HG03060 (cell line): ENCODE measurements around the gene SHQ1.

Experiments used
- ATAC-seq: cut with Tn5 transposase; IDR thresholded peaks from one replicate; pipeline ENCODE4 v1.9.1; 2021; ENCODE audit warnings: low read depth, moderate number of reproducible peaks; ENCODE audit not compliant: unreplicated experiment

SHQ1 gene

DNA sequence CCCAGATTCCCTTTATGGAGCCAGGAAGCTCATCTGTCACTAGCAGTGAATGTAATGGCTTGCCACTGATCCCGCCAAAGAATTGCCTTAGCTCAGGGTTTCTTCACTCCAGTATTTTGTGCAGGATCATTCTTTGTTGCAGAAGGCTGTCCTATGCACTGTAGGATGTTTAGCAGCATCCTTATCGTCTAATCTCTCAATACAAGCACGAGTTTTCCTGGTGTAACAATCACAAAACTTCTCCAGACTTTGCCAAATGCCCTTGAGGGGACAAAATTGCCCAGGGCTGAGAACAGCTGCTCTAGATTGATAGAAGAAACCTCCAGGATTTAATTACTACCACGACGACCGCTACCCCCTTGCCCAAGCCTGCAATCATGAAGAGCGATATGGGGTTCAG is 6.8 kb upstream of the SHQ1 start:
- no peak for ATAC-seq

DNA sequence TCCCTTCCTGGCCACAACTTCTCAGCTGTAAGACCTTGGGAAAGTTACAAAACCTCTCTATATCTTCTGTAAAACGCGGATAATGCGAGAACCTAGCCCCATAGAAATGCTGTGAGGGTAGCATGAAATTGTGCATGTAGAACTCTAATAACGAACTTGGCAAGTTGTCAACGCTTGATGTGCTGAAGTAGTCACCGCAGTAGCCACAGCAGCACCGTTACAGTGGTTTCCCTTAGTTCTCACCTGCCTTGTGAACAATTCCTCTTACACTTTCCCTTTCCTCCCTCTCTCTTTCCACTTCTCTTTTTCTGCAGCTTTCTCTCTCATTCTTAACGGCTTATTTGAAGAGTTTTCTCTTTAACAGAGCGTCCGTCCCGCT is 447 bp upstream of the SHQ1 start:
- peak; percentile 30 for ATAC-seq

DNA sequence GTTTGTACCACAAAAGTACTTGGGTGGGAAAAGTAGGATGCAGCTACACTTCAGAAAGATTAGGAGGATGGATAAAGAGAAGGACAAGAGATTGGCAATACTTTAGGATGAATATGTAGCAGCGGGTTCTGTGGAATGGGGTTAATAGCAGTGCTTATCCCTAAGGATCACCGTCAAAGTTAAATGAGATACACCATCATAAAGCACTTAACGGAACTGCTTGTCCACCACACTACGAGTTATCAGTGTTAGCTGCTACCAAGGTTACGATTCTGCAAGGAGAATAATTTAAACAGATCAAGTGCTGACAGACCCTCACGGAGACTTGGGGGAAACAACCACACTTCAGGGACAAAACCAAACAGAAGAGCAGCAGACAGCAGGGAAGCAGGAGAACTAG is 963 bp downstream of the SHQ1 start:
- no peak for ATAC-seq

DNA sequence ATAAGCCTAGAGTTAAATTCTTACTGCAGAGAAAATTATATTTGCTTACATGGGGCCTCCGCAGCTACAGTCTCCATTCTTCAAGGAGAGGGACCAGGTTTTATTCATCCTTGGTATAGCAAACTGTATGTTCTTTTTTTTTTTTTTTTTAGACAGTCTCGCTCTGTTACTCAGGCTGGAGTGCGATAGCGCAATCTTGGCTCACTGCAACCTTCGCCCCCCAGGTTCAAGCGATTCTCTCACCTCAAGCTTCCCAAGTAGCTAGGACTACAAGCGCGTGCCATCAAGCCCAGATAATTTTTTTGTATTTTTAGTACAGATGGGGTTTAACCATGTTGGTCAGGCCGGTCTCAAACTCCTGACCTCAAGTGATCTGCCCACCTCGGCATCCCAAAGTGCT is 2.1 kb downstream of the SHQ1 start:
- no peak for ATAC-seq

DNA sequence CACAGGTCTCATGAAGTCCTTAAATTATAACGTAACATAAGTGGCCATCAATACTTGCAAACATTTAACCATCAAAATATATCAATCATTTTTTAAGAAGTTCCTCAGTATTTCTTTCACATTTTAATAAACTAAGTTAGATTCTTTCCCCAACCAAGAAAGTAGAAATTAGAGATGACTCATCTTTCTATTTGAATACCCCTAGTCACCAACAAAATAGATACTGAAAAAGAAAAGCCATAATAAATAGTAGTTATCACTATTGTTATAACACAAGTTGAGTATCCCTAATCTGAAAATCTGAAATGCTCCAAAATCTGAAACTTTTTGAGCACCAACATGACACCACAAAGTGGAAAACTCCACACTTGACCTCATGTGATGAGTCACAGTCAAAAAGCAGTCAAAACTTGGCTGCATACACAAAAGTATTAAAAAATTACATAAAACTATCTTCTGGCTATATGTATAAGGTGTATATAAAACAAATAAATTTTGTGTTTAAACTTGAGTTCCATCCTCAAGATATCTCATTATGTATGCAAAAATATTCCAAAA is 3.7 kb downstream of the SHQ1 start:
- no peak for ATAC-seq

DNA sequence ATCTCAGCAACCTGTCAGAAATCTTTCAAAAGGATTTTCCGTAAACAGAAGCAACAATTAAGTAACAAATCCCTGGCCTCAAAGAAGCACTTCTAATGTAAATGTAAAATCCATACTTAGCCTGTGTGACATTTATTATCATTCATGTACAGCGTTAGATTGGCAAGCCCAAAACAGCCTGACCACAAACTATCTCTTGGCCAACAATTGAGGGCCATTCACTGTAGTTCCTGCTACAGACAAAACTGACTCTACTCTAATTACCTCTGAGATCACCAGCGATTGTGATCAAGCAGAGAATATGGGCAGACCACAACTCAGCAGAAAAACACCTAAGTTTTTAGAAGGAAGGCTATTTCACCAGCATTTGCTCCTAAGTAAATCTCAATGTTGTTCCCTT is 9.2 kb downstream of the SHQ1 start:
- no peak for ATAC-seq

DNA sequence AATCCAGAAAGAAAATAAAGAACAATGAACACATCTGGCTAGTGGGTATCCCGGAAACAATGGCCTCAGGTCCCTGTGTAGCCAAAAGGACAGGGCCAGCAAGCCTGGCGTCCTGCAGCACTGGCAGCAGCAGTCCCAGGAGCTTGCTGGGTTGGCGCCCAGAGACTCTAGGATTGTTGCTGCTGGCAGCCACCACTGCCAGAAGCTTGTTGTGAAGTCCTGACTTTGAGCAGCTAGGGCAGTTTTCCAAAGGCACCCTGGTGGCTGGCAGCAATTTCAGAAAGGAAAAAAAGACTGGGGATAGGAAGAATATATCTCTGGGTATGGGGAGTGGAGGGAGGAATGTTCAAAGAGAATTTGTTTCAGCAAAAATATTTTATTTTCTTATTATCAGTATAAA is 11.3 kb downstream of the SHQ1 start:
- no peak for ATAC-seq

DNA sequence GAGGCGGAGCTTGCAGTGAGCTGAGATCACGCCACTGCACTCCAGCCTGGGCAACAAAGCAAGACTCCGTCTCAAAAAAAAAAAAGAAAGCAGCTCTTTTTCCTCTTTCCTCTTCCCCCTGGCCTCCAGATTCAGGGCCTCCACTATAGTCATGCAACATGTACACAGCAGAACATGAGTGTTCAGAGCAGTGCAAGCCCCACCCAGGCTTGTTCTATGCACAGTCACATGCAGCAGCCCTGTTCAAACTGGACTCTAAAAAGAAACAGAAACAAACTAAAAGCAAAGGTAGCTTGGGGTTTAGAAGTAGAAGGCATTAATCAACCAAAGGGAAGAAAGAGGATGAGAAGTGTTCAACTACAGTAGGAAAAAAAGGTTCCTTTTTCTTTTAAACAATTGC is 11.8 kb downstream of the SHQ1 start:
- no peak for ATAC-seq

DNA sequence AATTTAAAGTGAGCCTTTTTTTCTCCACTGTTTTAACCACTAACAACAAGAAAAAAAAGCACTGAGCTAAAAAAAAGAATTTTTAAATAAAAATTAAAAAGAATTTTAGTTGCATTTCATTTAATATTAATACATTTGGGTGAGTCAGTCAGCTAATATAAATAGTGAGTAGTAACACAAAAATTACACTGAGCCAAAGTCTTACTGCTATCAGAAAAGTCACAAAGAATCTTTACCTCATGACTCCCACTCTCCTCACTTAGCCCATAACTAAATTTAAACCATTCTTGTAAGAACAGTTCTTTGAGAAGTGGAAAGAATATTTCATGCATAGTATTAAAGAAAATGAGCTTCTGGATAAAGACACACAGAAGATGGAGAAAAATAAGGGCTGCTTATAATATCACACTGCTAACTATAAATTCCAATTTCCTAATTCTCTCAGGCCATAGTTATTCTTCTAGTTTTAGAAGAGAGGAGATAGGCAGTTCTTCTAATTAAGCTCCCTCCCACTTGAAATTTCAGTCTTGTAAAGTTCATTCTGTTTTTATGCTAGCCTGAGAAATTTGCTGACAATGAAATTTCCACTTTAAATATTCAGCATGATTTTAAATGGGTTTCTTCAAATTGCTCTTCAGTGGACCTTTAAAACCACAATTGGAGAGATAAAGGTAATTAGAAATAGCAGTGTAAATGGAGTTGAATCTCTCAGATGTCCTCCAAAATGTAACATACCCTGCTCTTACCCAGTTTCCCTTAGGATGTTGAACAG is 17.6 kb downstream of the SHQ1 start:
- no peak for ATAC-seq

DNA sequence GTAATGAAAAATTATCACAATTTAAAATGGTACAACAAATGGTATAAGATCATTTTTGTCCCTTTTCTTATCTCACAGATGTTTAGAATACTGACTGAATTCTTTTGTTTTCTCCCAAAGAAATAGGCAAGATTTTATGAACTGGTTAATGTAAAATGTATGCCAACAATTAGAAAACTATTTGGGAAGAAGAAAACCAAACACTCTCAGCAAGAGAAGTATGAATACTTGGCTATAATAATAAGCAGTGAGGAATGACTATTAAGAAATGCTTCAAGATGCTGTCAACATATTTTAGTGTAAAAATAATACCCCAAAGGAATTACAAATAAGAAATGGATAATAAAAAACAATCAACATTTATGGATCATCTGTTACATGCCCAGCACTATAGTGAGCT is 18.5 kb downstream of the SHQ1 start:
- no peak for ATAC-seq

DNA sequence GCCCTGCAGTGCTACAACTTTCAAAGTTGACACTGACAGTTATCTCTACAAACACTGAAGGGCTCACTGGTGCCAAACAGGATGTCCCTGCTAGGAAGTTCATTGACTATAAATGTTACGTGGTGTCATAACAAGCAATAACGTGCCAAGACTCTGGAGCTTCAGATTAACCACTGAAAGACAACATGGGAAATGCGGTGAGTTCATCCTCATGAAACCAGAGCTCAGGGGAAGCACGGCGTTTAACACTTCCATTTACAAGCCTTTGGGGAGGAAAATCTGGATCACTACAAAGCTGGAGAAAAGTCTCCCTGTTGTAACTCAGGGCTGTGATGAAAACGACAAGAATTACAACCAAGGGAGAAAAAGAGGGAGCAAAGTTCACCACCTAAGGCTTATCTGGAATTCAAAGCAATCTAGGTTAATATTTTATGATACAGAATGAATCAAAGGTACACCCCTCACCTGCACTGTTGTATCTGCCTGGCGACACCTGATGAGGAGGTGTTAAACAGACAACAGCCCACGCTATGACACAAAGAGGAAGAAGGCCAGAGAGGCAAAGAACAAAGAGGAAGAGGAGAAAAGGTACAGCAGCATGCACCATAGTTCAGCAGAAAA is 27.0 kb downstream of the SHQ1 start:
- ATAC-seq: no peak

DNA sequence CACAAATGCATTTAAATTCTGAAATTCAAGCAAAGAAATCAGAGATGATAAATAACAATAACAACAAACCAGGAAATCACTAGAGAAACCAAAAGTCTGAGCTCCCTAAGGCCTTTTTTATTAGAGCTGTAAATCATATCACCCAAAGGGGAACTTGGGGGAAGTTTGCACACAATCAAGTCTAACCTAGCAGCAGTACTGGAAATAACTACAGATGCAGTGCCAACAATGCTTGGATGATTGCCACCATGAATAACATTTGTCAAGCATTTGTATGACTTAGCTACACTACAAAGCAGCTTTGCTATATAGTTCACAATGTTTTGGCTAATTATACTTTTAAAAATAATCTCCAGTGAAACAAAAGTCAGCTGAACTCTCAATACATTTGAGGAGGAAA is 27.8 kb downstream of the SHQ1 start:
- ATAC-seq: no peak

DNA sequence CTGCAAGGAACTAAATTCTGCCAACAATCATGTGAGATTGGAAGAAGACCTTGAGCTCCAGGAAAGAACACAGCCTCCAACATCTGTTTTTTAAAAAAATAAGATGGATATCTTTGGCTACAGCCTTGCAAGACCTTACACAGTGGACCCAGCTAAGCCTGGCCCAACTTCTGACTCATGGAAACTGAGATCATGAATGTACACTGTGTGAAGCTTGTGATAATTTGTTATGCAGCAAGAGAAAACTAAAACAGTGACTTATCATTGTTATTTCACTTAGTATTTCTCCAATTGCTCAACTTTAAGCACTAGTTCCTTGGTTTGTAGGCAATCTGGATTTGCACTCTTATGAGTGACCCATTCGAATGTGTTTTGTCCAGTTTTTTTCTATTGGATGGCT is 29.3 kb downstream of the SHQ1 start:
- no peak for ATAC-seq

DNA sequence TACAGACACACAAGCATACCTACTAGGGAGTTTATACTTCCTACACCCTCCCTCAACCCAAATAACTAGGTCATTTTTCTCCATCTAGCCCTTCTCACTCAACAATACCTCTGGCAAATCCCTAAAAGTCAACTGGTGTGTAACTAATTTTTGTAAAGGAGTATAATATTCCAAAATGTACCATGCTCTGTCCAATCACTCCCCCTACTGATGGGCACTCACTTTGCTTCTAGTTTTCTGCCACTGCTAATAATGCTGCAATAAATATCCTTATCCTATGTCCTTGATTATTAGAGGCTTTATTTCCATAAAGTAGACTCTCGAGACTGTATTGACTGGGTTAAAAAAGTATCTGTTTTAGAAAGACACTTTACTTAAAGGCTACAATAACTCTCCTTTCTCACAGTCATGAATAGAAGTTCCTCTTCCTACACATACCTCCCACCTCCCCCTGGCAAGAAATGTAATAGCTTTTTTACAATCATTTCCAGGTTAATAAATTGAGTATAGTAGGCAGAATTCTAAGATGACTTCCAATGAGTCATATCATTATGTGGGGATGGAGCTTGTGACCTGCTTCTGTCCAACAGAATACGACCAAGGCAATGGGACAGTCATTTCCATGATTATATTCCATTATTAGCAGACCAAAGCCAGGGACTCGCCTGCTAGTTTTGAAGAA is 30.0 kb downstream of the SHQ1 start:
- no peak for ATAC-seq

DNA sequence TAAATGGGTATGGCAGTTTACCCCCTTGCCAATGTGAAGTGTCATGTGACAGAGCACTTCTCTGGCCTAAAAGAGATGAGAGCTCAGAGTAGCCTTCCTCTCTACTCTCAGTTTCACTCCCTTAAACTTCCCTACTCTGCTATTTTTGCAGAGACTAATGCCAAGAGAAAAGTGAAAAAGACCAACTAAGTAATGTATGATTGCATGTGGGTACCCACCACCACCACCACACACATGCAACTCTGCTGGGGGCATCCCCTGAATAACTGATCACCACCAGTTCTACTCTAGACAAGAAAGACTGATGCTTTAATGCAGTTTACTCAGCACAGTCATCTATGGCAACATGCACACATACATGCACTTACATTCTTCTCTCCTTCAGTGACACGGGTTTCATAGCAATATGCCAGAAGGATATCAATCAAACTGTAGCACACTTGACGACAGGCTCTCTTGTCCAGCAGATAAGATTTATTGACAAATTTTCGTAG is 31.3 kb downstream of the SHQ1 start:
- ATAC-seq: peak; percentile 39

DNA sequence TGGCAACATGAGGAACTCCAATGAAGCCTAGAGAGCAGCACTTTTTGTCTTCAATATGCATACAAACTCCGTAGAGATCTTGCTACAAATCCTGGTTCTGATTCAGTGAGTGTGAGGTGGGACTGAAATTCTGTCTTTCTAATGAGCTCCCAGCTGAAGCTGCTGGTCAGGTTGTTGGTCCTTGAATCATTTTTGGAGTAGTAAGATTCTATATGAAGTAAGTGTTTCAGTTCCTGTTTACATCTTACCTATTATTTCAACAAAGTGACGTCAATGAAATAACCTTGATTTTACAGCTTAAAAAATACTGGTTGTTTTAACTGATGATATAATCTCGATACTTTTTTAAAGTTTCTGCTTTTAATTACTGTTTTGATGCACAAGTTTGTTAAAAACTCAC is 33.9 kb downstream of the SHQ1 start:
- ATAC-seq: peak; percentile 37

DNA sequence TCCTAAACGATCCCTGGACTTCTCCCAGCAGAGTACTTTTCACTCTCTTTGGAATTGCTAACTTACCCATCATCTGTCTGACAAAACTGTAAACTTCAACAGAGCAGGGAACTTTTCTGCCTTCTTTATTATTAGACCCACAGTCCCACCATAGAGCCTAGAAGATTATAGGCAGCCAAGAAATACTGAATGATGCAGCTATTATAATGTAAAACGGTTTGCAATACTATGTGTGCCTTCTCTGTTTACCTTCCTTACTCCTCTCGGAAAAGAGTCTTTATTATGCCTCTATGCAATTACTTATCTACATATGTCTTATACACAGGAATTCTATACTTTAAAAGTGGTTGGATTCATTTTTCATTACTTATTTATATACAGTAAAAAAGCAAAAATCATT is 36.0 kb downstream of the SHQ1 start:
- ATAC-seq: no peak

DNA sequence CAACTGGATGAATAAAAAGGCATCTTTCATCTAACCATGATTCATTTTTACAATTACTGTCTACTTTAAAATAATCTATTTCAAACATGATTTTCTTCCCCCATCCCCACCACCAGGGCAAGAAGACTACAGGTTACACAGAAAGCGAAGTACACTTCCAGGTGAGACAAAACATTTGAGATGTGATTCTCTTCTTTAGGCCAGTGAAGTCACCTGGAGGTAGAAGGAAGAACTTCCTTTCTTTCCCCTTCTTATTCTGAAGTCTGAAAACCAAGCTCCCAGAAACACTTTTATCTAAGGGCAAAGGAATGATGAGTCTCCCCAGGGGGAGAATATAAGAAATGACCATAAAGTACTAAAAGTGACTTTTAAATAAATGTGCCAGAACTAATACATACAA is 36.7 kb downstream of the SHQ1 start:
- no peak for ATAC-seq

DNA sequence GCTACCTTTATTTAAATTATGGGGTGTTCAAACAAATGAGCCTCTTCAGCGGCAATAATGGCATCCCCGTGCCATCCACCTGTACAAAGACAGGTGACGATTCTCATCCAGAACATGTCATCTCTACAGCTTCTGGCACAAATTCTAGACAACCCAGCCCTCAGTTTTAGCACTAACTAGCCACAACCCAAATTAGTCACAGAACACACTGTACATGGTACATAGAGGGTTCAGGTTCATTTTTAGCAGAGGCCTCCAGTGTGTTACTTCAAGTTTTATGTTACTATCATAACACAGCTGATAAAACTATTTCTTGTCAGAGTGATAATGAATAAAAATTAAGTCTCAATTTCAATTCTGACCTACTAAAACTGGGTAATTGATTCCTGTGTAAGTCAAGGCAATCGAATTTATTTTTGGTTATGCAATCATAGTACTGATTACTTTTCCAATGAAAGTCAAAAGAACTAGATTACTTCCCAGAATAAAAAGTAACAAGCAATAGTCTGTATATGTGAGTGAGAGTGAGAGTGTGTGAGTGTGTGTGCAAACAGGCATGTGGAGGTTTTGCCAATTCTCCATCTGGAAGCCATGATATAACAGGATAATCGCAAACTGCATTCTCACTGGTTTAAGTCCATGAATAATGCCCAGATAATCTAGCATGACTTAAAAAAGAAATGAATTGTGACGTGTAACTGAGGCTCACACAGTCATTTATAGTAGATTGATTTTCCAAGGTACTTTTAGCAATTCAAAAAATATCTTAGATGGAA is 37.4 kb downstream of the SHQ1 start:
- no peak for ATAC-seq

DNA sequence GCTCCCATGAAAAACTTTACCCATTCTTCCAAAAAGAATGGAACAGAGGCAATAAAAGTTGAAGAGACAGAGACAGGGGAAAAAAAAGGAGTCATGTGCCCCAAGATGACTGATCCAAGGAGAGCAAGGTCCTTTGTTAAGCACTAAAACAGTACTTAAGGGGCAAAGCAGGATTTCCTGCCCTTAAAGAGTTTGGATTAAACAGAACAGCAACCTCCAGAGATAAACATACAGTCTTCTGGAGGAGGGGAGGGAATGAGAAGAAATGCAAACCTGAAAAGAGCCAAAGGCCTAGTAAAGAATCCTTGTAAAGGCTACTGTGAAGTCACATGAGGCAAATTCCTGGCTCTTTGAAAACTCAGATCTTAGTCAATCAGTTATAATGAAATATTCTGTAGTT is 38.2 kb downstream of the SHQ1 start:
- ATAC-seq: no peak

DNA sequence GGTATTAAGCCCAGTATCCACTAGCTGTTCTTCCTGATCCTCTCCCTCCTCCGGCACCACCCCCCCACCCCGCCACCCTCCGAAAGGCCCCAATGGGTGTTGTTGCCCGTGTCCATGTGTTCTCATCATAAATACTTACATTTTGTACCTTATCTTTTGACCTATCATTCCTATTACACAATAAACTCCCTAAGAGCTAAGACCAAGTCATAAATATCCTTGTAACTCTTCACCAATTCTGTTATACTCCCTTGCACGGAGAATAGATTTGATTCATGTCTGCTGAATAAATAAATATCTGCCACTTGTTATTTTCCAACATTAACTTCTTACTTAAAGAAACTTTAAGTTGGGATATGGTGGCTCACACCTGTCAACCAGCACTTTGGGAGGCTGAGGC is 43.9 kb downstream of the SHQ1 start:
- ATAC-seq: no peak
